Parathyroid adenoma (tissue), 2 donors: ENCODE results near the gene FBXL7.

ENCODE experiments used
- H2AFZ ChIP-seq: fragments of 300-600 bp; sonication (generic); one replicate; pipeline ENCODE4 v1.7.0; 2017; ENCODE audit warnings: antibody characterized with exemption, mild to moderate bottlenecking
- H3K27ac ChIP-seq: fragments of 300-600 bp; sonication (generic); one replicate; pipeline ENCODE4 v1.7.0; 2017
- H3K27me3 ChIP-seq: fragments of 300-600 bp; sonication (generic); one replicate; pipeline ENCODE4 v1.7.0; 2017; ENCODE audit warnings: low read length; ENCODE audit not compliant: control insufficient read depth, insufficient read depth
- H3K36me3 ChIP-seq: fragments of 300-600 bp; sonication (generic); one replicate; pipeline ENCODE4 v1.7.0; 2017; ENCODE audit warnings: low read length; ENCODE audit not compliant: control insufficient read depth, insufficient read depth
- H3K4me1 ChIP-seq: fragments of 300-600 bp; sonication (generic); one replicate; pipeline ENCODE4 v1.7.0; 2017; ENCODE audit warnings: control low read depth
- H3K4me2 ChIP-seq: fragments of 300-600 bp; sonication (generic); one replicate; pipeline ENCODE4 v1.7.0; 2017; ENCODE audit warnings: low read length
- H3K4me3 ChIP-seq: fragments of 300-600 bp; sonication (generic); one replicate; pipeline ENCODE4 v1.7.0; 2017; ENCODE audit warnings: low read depth, low read length
- H3K79me2 ChIP-seq: fragments of 300-600 bp; sonication (generic); one replicate; pipeline ENCODE4 v1.7.0; 2017; ENCODE audit warnings: control low read depth
- H3K9ac ChIP-seq: fragments of 300-600 bp; sonication (generic); one replicate; pipeline ENCODE4 v1.7.0; 2017; ENCODE audit warnings: mild to moderate bottlenecking
- H3K9me3 ChIP-seq: fragments of 300-600 bp; sonication (generic); one replicate; pipeline ENCODE4 v1.7.0; 2017; ENCODE audit warnings: low read length; ENCODE audit not compliant: control insufficient read depth
- CTCF ChIP-seq: fragments of 300-600 bp; sonication (generic); IDR thresholded peaks from one replicate; pipeline ENCODE4 v1.7.0; 2017; ENCODE audit warnings: antibody characterized with exemption, mild to moderate bottlenecking
- donor health status: primary hyperparathyroidism.

FBXL7 gene

GRCh38 chr5:15516486-15516885, 16.5 kb downstream of the FBXL7 start:
- Histone ChIP-seq H3K79me2 (no peaks in the 10 kb centered on the region), H2AFZ (no peak overlapping the region), H3K9ac (no peak overlapping the region), H3K27ac (no peak overlapping the region), H3K9me3 (no peaks in the 10 kb centered on the region), H3K4me2 (no peak overlapping the region), H3K4me3 (no peak overlapping the region), H3K27me3 (no peaks in the 10 kb centered on the region), H3K4me1 (no peaks in the 10 kb centered on the region), H3K36me3 (no peaks in the 10 kb centered on the region)
- no peak for TF ChIP-seq CTCF

- Histone ChIP-seq H3K4me1 (no peaks in the 10 kb centered on the region), H3K9me3 (no peaks in the 10 kb centered on the region), H3K4me2 (no peak overlapping the region), H3K9ac (no peak overlapping the region), H3K4me3 (no peak overlapping the region), H3K79me2 (no peaks in the 10 kb centered on the region), H3K27ac (no peak overlapping the region), H2AFZ (no peak overlapping the region), H3K27me3 (no peaks in the 10 kb centered on the region), H3K36me3 (no peaks in the 10 kb centered on the region)
- TF ChIP-seq CTCF, result no peak
These were observed 18.8 kb downstream of the FBXL7 start for GRCh38 chr5:15518786-15519185.

- no peaks in the 10 kb centered on the region for H3K79me2 ChIP-seq
These were observed 20.9 kb downstream of the FBXL7 start for GRCh38 chr5:15520856-15521255.

GRCh38 chr5:15521381-15522186, 21.6 kb downstream of the FBXL7 start:
- Histone ChIP-seq H3K79me2 (no peaks in the 10 kb centered on the region), H3K4me3 (no peak overlapping the region), H3K27ac (no peak overlapping the region)

More at GRCh38 chr5:15520856-15521255, 20.9 kb downstream of the FBXL7 start:
- Histone ChIP-seq H2AFZ (no peak overlapping the region), H3K27ac (no peak overlapping the region), H3K27me3 (no peaks in the 10 kb centered on the region), H3K4me2 (no peak overlapping the region), H3K36me3 (no peaks in the 10 kb centered on the region), H3K9me3 (no peaks in the 10 kb centered on the region), H3K4me1 (no peaks in the 10 kb centered on the region), H3K9ac (no peak overlapping the region), H3K4me3 (no peak overlapping the region)
- no peak for TF ChIP-seq CTCF

More at GRCh38 chr5:15521381-15522186, 21.6 kb downstream of the FBXL7 start:
- no peaks in the 10 kb centered on the region for H3K27me3 ChIP-seq
- no peaks in the 10 kb centered on the region for H3K36me3 ChIP-seq
- no peaks in the 10 kb centered on the region for H3K9me3 ChIP-seq
- H3K4me1 ChIP-seq, result no peaks in the 10 kb centered on the region
- H3K9ac ChIP-seq, result no peak overlapping the region
- H2AFZ ChIP-seq, result no peak overlapping the region
- no peak overlapping the region for H3K4me2 ChIP-seq
- TF ChIP-seq CTCF, result no peak
